Left ventricle myocardium inferior (tissue), 1 donor: Measurements from ENCODE around the gene CACNA1C. TPM values are rescaled to one million over a fixed set of nuclear protein-coding genes. Genes with fewer than 3 reads are reported as not detected.

ENCODE experiments used
- DNase-seq: peaks from one replicate; pipeline ENCODE4 v3.0.0-alpha.2; 2020
- H3K27ac ChIP-seq: fragments of 200-600 bp; replicated peaks from 2 replicates; pipeline ENCODE4 v1.8.0; 2021
- H3K27me3 ChIP-seq: fragments of 200-600 bp; 2 replicates; pipeline ENCODE4 v1.8.0; 2021; ENCODE audit warnings: low read depth
- H3K36me3 ChIP-seq: fragments of 200-600 bp; 2 replicates; pipeline ENCODE4 v1.8.0; 2021
- H3K4me1 ChIP-seq: fragments of 200-600 bp; 2 replicates; pipeline ENCODE4 v1.8.0; 2021
- H3K4me3 ChIP-seq: fragments of 200-600 bp; 2 replicates; pipeline ENCODE4 v1.8.0; 2021; ENCODE audit warnings: mild to moderate bottlenecking, moderate library complexity
- H3K9me3 ChIP-seq: fragments of 200-600 bp; replicated peaks from 2 replicates; pipeline ENCODE4 v1.8.0; 2021
- intact Hi-C: fragments of 100-400 bp; cut with micrococcal nuclease; formaldehyde crosslinking; loops from one replicate; pipeline ENCODE4 v1.11.0; 2022
- total RNA-seq: library from RNA; stranded (reverse); fragmentation: NEBNext Ultra II Directional; extraction: Animal tissue kit (Norgen Biotek cat#: 25700); gene quantifications from one replicate; pipeline ENCODE4 v1.2.1, GENCODE V29; 2021
- TF ChIP-seq, protein P1 (sequence below): fragments of 200-600 bp; IDR thresholded peaks from 2 replicates; pipeline ENCODE4 v1.8.0; 2021; ENCODE audit warnings: antibody characterized with exemption, mild to moderate bottlenecking, borderline replicate concordance
- donor health status: DM: no; HTN: yes; CAD: no; lungs with severe emphysema.

CACNA1C gene
- total RNA-seq, 1 donor from 2014 or later: 137 TPM

DNA sequence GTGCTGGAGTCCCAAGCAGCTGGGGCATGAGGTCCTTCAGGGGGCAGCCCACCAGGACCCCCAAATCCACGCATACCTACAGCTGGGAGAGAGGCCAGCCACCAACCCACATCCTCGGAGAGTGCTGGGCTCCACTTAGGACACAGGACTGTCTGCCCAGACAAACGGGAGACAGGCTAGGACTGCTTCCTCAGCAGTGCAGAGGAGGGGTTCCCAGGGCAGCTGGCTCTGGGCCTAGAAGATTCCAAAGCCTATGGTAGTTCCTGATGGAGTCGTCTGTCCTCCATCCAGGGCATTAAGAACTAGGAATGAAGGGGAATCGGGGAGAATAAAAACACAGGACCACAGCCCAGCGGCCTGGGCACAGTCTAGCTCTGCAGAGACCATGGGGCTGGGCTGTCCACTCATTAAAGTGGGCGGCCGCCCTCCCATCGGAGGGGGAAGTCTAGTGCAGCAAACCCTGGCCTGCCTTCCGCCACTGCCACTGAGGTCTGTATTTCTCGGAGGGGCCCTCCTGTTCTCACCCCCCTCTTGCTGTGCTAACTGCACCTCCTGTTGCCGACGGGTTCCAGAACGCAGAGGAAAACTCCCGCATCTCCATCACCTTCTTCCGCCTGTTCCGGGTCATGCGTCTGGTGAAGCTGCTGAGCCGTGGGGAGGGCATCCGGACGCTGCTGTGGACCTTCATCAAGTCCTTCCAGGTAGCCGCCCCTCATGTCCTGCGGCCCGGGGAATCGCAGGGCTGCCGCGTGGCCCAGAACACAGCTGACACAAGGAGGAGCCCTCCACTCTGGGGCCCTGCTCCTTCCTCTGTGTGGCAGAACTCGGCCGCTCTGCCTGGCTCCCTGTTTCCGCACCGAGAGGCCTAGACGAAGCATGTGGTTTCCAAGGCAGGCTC is 598.5 kb downstream of the CACNA1C start:
- TF ChIP-seq, protein P1, sequence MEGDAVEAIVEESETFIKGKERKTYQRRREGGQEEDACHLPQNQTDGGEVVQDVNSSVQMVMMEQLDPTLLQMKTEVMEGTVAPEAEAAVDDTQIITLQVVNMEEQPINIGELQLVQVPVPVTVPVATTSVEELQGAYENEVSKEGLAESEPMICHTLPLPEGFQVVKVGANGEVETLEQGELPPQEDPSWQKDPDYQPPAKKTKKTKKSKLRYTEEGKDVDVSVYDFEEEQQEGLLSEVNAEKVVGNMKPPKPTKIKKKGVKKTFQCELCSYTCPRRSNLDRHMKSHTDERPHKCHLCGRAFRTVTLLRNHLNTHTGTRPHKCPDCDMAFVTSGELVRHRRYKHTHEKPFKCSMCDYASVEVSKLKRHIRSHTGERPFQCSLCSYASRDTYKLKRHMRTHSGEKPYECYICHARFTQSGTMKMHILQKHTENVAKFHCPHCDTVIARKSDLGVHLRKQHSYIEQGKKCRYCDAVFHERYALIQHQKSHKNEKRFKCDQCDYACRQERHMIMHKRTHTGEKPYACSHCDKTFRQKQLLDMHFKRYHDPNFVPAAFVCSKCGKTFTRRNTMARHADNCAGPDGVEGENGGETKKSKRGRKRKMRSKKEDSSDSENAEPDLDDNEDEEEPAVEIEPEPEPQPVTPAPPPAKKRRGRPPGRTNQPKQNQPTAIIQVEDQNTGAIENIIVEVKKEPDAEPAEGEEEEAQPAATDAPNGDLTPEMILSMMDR: no peak
- Histone ChIP-seq H3K4me1 (no peaks in the 10 kb centered on the region), H3K27ac (peak overlapping the region; percentile 16), H3K27me3 (no peaks in the 10 kb centered on the region), H3K4me3 (no peak overlapping the region), H3K9me3 (no peaks in the 10 kb centered on the region), H3K36me3 (peaks cover 48% of the 10 kb centered on the region)
- intact Hi-C loops: no loop called here
- DNase-seq: no peak

DNA sequence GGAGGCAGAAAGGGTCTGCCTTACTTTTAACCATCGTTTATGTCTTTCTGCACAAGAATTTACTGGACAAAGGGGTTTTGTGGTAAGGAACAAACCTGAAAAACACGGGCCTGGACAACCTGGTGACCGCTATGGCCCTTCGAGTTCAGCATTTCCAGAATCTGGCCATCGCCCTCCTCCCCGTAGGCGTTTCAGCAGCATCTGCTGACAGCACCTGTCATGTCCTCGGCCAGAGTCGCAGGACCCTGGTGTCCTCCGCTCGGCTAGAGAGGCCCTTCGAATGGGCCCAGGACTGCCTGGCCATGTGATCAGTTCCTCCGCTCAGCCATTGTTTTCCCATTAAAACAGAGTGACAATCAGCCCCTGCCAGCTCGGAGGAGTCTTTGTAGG is 599.2 kb downstream of the CACNA1C start:
- H3K4me1 ChIP-seq: no peaks in the 10 kb centered on the region
- intact Hi-C loops: no loop called here
- no peak overlapping the region for H3K27ac ChIP-seq
- peaks cover 55% of the 10 kb centered on the region for H3K36me3 ChIP-seq
- H3K4me3 ChIP-seq: no peak overlapping the region
- TF ChIP-seq, protein P1: no peak
- DNase-seq: no peak
- no peaks in the 10 kb centered on the region for H3K27me3 ChIP-seq
- H3K9me3 ChIP-seq: no peaks in the 10 kb centered on the region

DNA sequence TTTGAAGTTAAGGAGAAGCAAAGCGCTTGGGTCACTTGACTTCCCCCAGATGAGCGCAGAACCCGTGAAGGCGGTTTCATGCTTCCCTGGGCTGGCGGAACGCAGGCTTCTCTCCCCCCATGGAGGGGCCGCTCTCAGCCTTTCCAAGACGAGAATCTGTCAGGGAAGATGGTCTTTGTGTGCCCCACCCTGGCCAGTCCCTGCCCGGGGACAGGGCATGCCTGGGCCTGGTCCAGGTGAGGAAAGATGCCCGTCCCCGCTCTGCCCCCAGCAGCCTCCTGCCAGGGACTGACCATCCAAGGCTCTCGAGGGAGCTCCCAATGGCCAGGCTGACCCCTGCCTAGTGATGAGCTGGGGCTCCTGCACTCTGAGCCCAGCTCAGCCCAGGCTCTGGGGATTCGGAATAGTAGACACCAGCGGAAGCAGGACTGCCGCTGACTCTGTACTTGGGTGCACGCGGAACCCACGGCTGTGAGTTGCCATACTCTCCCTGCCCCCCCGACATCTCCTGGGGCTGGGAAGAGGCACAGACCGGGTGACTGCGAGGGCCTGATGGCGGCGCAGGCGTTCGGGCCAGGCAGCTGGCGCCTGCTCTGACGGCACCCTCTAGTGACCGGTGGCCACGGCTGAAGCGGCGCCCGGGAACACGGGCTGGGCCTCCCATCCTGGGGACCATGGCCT is 599.8 kb downstream of the CACNA1C start:
- no peaks in the 10 kb centered on the region for H3K4me1 ChIP-seq
- H3K4me3 ChIP-seq: no peak overlapping the region
- H3K9me3 ChIP-seq: no peaks in the 10 kb centered on the region
- H3K27me3 ChIP-seq: no peaks in the 10 kb centered on the region
- intact Hi-C loops: no loop called here
- no peak overlapping the region for H3K27ac ChIP-seq
- H3K36me3 ChIP-seq: peaks cover 61% of the 10 kb centered on the region
- TF ChIP-seq, protein P1: no peak
- no peak for DNase-seq

DNA sequence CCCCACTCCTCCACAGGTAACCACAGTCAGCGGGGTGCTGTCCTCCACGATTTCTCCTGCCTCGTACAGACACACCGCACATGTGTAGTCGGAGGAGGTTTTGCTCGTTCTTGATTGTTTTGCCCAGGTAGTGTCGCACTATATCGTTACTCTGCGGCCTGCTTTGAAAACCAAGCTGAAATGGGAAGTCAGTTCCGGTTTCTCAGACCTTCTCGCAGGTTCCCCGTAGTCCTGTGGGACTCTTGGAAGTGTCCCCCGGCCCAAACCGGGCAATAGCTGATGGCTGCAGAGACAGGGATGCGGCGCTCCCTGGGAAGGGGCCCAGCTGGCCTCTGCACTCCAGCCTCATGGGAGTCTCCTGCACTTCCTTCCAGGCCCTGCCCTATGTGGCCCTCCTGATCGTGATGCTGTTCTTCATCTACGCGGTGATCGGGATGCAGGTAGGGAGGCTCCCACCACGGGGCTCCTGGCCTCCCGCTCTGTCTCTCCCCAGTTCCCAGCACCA is 600.7 kb downstream of the CACNA1C start:
- H3K27me3 ChIP-seq: no peaks in the 10 kb centered on the region
- TF ChIP-seq, protein P1: no peak
- no peak overlapping the region for H3K4me3 ChIP-seq
- no peaks in the 10 kb centered on the region for H3K9me3 ChIP-seq
- DNase-seq: no peak
- H3K4me1 ChIP-seq: no peaks in the 10 kb centered on the region
- no peak overlapping the region for H3K27ac ChIP-seq
- intact Hi-C loops: no loop called here
- peaks cover 70% of the 10 kb centered on the region for H3K36me3 ChIP-seq

GRCh38 chr12:2654311-2654710 is 601.5 kb downstream of the CACNA1C start:
- peaks cover 78% of the 10 kb centered on the region for H3K36me3 ChIP-seq
- TF ChIP-seq, protein P1: no peak
- H3K4me1 ChIP-seq: no peaks in the 10 kb centered on the region
- no peak overlapping the region for H3K4me3 ChIP-seq
- no peaks in the 10 kb centered on the region for H3K27me3 ChIP-seq
- H3K27ac ChIP-seq: no peak overlapping the region
- DNase-seq: no peak
- H3K9me3 ChIP-seq: no peaks in the 10 kb centered on the region
- intact Hi-C loops: no loop called here
